IMR-90 (cell line): Measurements from ENCODE around the gene CRYZL1. TPM values are rescaled to one million over a fixed set of nuclear protein-coding genes. Genes with fewer than 3 reads are reported as not detected.
A peak's percentile ranks its signal among the peaks of the same experiment; 100 is the strongest.

Experiments used
- ATAC-seq: fragments of 200-7000 bp; cut with Tn5 transposase; 2 replicates; pipeline ENCODE4 v1.9.1; 2020; ENCODE audit warnings: low read depth, mild to moderate bottlenecking, moderate library complexity
- BruUV-seq: library from RNA; stranded (reverse); fragments of 400-500 nt; replicated peaks from 2 replicates; lab custom pipeline; 2021; lab: Mats Ljungman, UMichigan
- CTCF ChIA-PET: fragments of 300-600 bp; formaldehyde crosslinking; extraction: SDS; loops from one replicate; lab custom pipeline; 2021; ENCODE audit warnings: antibody characterized with exemption; lab: Yijun Ruan, JAX
- POLR2A ChIA-PET: fragments of 300-600 bp; sonication (Branson Sonifier 250); formaldehyde crosslinking; loops from one replicate; lab custom pipeline; 2022; ENCODE audit warnings: antibody characterized with exemption; ENCODE audit not compliant: unreplicated experiment; lab: Charles Lee
- DNase-seq: peaks from one replicate; pipeline ENCODE4 v3.0.0; 2013
- H2AFZ ChIP-seq: replicated peaks from 2 replicates; pipeline ENCODE3; 2013; ENCODE audit warnings: low read length, mild to moderate bottlenecking; ENCODE audit not compliant: poor library complexity
- H2AK5ac ChIP-seq: 2 replicates; pipeline ENCODE4 v1.6.1; 2013; ENCODE audit warnings: low read depth, low read length, inconsistent platforms
- H2AK9ac ChIP-seq: replicated peaks from 2 replicates; pipeline ENCODE3; 2013; ENCODE audit warnings: mild to moderate bottlenecking, low read depth, low read length, moderate library complexity; ENCODE audit not compliant: poor library complexity
- H2BK120ac ChIP-seq: 2 replicates; pipeline ENCODE4 v1.6.1; 2013; ENCODE audit warnings: low read depth, low read length, inconsistent platforms
- H2BK15ac ChIP-seq: 3 replicates; pipeline ENCODE4 v1.6.1; 2013; ENCODE audit warnings: low read depth, low read length, inconsistent platforms
- H2BK20ac ChIP-seq: 2 replicates; pipeline ENCODE4 v1.6.1; 2013; ENCODE audit warnings: low read depth, mild to moderate bottlenecking, inconsistent platforms, low read length, moderate library complexity
- H2BK5ac ChIP-seq: 2 replicates; pipeline ENCODE4 v1.6.1; 2013; ENCODE audit warnings: mild to moderate bottlenecking, low read depth, low read length, inconsistent platforms; ENCODE audit not compliant: poor library complexity, severe bottlenecking
- H3K14ac ChIP-seq: replicated peaks from 2 replicates; pipeline ENCODE4 v1.6.1; 2013; ENCODE audit warnings: low read depth, low read length, inconsistent platforms
- H3K18ac ChIP-seq: 2 replicates; pipeline ENCODE4 v1.6.1; 2013; ENCODE audit warnings: low read depth, low read length, control low read depth
- H3K23ac ChIP-seq: 2 replicates; pipeline ENCODE4 v1.6.1; 2013; ENCODE audit warnings: low read depth, low read length, inconsistent platforms
- H3K27ac ChIP-seq: 2 replicates; pipeline ENCODE4 v1.5.1; 2013; ENCODE audit warnings: mild to moderate bottlenecking, control low read depth, low read length; ENCODE audit not compliant: insufficient read depth
- H3K27me3 ChIP-seq: 2 replicates; pipeline ENCODE4 v1.6.1; 2013; ENCODE audit warnings: low read length; ENCODE audit not compliant: control insufficient read depth, insufficient read depth
- H3K36me3 ChIP-seq: 2 replicates; pipeline ENCODE4 v1.6.1; 2013; ENCODE audit warnings: low read length, mixed read lengths; ENCODE audit not compliant: control insufficient read depth, insufficient read depth
- H3K4ac ChIP-seq: 2 replicates; pipeline ENCODE4 v1.6.1; 2013; ENCODE audit warnings: low read depth, low read length, inconsistent platforms
- H3K4me1 ChIP-seq: 2 replicates; pipeline ENCODE4 v1.6.1; 2013; ENCODE audit warnings: low read length, mixed read lengths; ENCODE audit not compliant: control insufficient read depth, insufficient read depth
- H3K4me2 ChIP-seq: 2 replicates; pipeline ENCODE4 v1.6.1; 2013; ENCODE audit warnings: low read depth, mild to moderate bottlenecking, control low read depth, low read length, moderate library complexity
- H3K4me3 ChIP-seq: 2 replicates; pipeline ENCODE4 v1.5.1; 2013; ENCODE audit warnings: low read depth, mild to moderate bottlenecking, control low read depth, low read length, moderate library complexity; ENCODE audit not compliant: insufficient read depth
- H3K56ac ChIP-seq: 2 replicates; pipeline ENCODE4 v1.6.1; 2013; ENCODE audit warnings: low read length, inconsistent platforms; ENCODE audit not compliant: insufficient read depth; ENCODE audit errors: extremely low read depth
- H3K79me1 ChIP-seq, 2 experiments: 2 replicates each; pipeline ENCODE4 v1.6.1; 2013; ENCODE audit warnings: low read length in 2 of 2, inconsistent platforms in 1 of 2, low read depth in 1 of 2
- H3K9ac ChIP-seq: 2 replicates; pipeline ENCODE4 v1.6.1; 2013; ENCODE audit warnings: low read depth, low read length, control low read depth
- H3K9me1 ChIP-seq: 2 replicates; pipeline ENCODE4 v1.6.1; 2013; ENCODE audit warnings: low read length, inconsistent platforms; ENCODE audit not compliant: insufficient read depth
- H3K9me3 ChIP-seq: 2 replicates; pipeline ENCODE4 v1.6.1; 2013; ENCODE audit warnings: low read length; ENCODE audit not compliant: control insufficient read depth, insufficient read depth
- H4K20me1 ChIP-seq: 2 replicates; pipeline ENCODE4 v1.6.1; 2013; ENCODE audit warnings: low read length, inconsistent platforms; ENCODE audit not compliant: insufficient read depth
- H4K5ac ChIP-seq: 2 replicates; pipeline ENCODE4 v1.6.1; 2013; ENCODE audit warnings: mild to moderate bottlenecking, low read depth, low read length, control low read depth
- H4K8ac ChIP-seq, 2 experiments: 2 replicates each; pipeline ENCODE4 v1.6.1; 2013; ENCODE audit warnings: low read depth in 2 of 2, low read length in 2 of 2, control low read depth in 1 of 2, inconsistent platforms in 1 of 2
- H4K91ac ChIP-seq: 2 replicates; pipeline ENCODE4 v1.6.1; 2013; ENCODE audit warnings: low read depth, low read length, inconsistent platforms; ENCODE audit not compliant: insufficient read depth
- CEBPB ChIP-seq: IDR thresholded peaks from 2 replicates; pipeline ENCODE4 v1.6.1; 2012; ENCODE audit warnings: low read depth, low read length, improper control_type of control experiment
- RCOR1 ChIP-seq: IDR thresholded peaks from 2 replicates; pipeline ENCODE4 v1.6.1; 2012; ENCODE audit warnings: mild to moderate bottlenecking, low read length, improper control_type of control experiment; ENCODE audit not compliant: insufficient replicate concordance
- WGBS, 2 experiments: methylation state at CpG; one replicate each; pipeline versions ENCODE4 v1.1.5 to v1.1.7; 2013; ENCODE audit warnings: missing lambda C conversion rate in 2 of 2; ENCODE audit not compliant: insufficient read length in 1 of 2; ENCODE audit errors: extremely low coverage in 2 of 2; 5-methylcytosine and 5-hydroxymethylcytosine counted together
- dilution Hi-C: fragments of 300-500 bp; cut with HindIII; formaldehyde crosslinking; loops from one replicate; pipeline ENCODE4 v1.14.3; 2018; ENCODE audit warnings: low sequenced_read_pairs; ENCODE audit not compliant: unreplicated experiment
- in situ Hi-C: fragments of 300-500 bp; cut with MboI; formaldehyde crosslinking; loops from 3 replicates; pipeline ENCODE4 v1.14.3; 2019; ENCODE audit warnings: low sequenced_read_pairs, inconsistent platforms, mixed read lengths
- intact Hi-C: fragments of 100-400 bp; cut with micrococcal nuclease; formaldehyde crosslinking; loops from 2 replicates; pipeline ENCODE4 v1.10.0; 2022
- polyA plus RNA-seq, 3 experiments: library from polyadenylated mRNA; depleted of rRNA; stranded (reverse); fragments of >200 nt; gene quantifications; 2 replicates each; pipeline ENCODE4 v1.2.3, GENCODE V29; 2012; ENCODE audit warnings: low replicate concordance in 1 of 3
- total RNA-seq: library from RNA; depleted of rRNA; stranded (reverse); fragments of >200 nt; gene quantifications from 2 replicates; pipeline ENCODE4 v1.2.3, GENCODE V29; 2012

The CRYZL1 gene
- total and polyA plus RNA-seq, 2 of the 4 experiments (the other 2 are of a cell fraction): 19.9 to 28.5 TPM

DNA sequence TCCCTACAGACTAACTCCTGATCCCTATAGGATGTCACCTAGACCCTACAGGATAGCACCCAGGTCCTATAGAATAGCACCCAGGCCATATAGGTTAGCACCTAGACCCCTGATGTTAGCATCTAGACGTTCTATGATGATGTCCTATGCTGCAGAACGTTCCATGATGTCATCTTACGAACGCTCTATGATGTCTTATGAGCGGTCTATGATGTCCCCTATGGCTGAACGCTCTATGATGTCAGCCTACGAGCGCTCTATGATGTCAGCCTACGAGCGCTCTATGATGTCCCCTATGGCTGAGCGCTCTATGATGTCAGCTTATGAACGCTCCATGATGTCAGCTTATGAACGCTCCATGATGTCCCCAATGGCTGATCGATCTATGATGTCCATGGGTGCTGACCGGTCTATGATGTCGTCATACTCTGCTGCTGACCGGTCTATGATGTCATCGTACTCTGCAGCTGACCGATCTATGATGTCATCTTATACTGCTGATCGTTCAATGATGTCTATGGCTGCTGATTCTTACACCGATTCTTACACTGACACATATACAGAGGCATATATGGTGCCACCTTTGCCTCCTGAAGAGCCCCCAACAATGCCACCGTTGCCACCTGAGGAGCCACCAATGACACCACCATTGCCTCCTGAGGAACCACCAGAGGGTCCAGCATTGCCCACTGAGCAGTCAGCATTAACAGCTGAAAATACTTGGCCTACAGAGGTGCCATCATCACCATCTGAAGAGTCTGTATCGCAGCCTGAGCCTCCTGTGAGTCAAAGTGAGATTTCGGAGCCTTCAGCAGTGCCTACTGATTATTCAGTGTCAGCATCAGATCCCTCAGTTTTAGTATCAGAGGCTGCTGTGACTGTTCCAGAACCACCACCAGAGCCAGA lies 89.2 kb downstream of the CRYZL1 start:
- no TSS peak for BruUV-seq

More for the DNA sequence above, 89.2 kb downstream of the CRYZL1 start:
- no peak overlapping the region for H4K8ac ChIP-seq
- H3K27ac ChIP-seq: no peak overlapping the region
- DNase-seq (peak; percentile 22), ATAC-seq (no peak)
- H3K4ac ChIP-seq: no peak overlapping the region
- no peak overlapping the region for H4K91ac ChIP-seq
- H4K20me1 ChIP-seq: peaks cover 92% of the 10 kb centered on the region
- in situ Hi-C loops: no loop called here
- no peaks in the 10 kb centered on the region for H3K4me1 ChIP-seq
- CTCF ChIA-PET: interaction anchor here (0.6 kb wide), 1 partner anchor 39 kb away, joined by 3 read pairs; no protein-coding TSS in a partner anchor
- POLR2A ChIA-PET: interaction anchor here (1.3 kb wide), 1 partner anchor 9 kb away, joined by 3 read pairs; the partner anchor contains the start of gene SON
- no peak overlapping the region for H3K4me3 ChIP-seq
- no peak overlapping the region for H2BK15ac ChIP-seq
- dilution Hi-C loops: no loop called here
- no peak overlapping the region for H3K18ac ChIP-seq
- no peak overlapping the region for H3K4me2 ChIP-seq
- H3K14ac ChIP-seq: no peak overlapping the region
- no peak overlapping the region for H4K5ac ChIP-seq
- intact Hi-C loops: no loop called here
- peaks cover 37 to 65% of the 10 kb centered on the region in 2 experiments for H3K79me1 ChIP-seq
- no peak overlapping the region for H2AFZ ChIP-seq
- no peak overlapping the region for H2BK5ac ChIP-seq
- no peak overlapping the region for H3K9ac ChIP-seq
- H2AK5ac ChIP-seq: no peak overlapping the region
- 97% methylated on average over 21 of the region's 24 CpGs; no CpG with 5 or more reads in 1 of the 2 experiments for WGBS, 2 experiments
- H2AK9ac ChIP-seq: peak overlapping the region; percentile 5
- no peak overlapping the region for H2BK120ac ChIP-seq
- H3K27me3 ChIP-seq: no peaks in the 10 kb centered on the region
- H3K9me1 ChIP-seq: peaks cover 19% of the 10 kb centered on the region
- H3K23ac ChIP-seq: no peak overlapping the region
- peaks cover 66% of the 10 kb centered on the region for H3K36me3 ChIP-seq
- H3K9me3 ChIP-seq: no peaks in the 10 kb centered on the region
- no peak overlapping the region for H2BK20ac ChIP-seq
- no peak overlapping the region for H3K56ac ChIP-seq
- TF ChIP-seq RCOR1 (no peak), CEBPB (peak; percentile 56)
